GM19328 (cell line): ENCODE measurements around the gene CTAGE4.
"Not testable (repeated sequence)": the region's sequence is repeated elsewhere in the genome, so short reads cannot be mapped to it uniquely, and the experiment has no call there.

Source experiments
- ATAC-seq: cut with Tn5 transposase; IDR thresholded peaks from one replicate; pipeline ENCODE4 v1.9.1; 2021; ENCODE audit warnings: mild to moderate bottlenecking, moderate library complexity; ENCODE audit not compliant: unreplicated experiment

The CTAGE4 gene, protein sequence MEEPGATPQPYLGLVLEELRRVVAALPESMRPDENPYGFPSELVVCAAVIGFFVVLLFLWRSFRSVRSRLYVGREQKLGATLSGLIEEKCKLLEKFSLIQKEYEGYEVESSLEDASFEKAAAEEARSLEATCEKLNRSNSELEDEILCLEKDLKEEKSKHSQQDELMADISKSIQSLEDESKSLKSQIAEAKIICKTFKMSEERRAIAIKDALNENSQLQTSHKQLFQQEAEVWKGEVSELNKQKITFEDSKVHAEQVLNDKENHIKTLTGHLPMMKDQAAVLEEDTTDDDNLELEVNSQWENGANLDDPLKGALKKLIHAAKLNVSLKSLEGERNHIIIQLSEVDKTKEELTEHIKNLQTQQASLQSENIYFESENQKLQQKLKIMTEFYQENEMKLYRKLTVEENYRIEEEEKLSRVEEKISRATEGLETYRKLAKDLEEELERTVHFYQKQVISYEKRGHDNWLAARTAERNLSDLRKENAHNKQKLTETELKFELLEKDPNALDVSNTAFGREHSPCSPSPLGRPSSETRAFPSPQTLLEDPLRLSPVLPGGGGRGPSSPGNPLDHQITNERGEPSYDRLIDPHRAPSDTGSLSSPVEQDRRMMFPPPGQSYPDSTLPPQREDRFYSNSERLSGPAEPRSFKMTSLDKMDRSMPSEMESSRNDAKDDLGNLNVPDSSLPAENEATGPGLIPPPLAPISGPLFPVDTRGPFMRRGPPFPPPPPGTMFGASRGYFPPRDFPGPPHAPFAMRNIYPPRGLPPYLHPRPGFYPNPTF

DNA sequence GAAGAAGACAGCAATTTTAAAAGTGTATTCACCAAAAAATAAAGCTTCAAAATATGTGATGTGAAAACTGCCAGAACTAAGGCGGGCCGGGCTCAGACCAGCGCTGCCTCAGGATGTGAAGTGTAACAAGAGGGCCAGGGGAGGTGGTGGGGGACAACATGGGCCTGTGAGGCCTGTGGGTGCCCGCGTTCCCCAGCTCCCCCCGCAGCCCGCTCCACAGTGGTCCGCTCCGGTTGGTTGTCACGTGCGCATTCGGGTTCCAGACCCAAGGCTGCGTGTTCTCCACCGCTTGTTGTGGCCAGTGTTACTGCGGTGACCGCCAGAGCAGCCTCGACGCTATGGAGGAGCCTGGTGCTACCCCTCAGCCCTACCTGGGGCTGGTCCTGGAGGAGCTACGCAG lies at the start of gene CTAGE4:
Gene CTAGE4, plus strand, starts transcription at position 301 of the 400 bp plus-strand sequence. Its CDS starts 38 bp downstream, at position 339.
- not testable (repeated sequence) for ATAC-seq

DNA sequence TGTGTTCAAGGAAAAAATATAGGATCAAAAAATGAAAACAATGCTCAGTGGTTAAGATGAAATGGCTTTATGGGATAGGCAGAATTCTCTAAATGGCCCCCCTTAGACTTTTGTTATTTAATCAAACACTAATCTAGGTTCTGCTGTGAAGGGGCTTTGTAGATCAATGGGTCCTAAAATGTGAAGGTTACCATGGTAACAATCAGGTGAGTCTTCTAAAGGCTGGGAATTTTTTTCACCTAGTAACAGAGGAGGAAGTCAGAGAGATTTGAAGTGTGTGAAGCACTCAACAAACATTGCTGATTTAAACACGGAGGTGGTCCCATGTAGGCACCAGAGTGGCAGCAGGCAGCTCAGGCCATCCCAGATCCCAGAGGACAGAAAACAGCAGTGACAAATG lies 49.1 kb upstream of the CTAGE4 start:
- no peak for ATAC-seq

DNA sequence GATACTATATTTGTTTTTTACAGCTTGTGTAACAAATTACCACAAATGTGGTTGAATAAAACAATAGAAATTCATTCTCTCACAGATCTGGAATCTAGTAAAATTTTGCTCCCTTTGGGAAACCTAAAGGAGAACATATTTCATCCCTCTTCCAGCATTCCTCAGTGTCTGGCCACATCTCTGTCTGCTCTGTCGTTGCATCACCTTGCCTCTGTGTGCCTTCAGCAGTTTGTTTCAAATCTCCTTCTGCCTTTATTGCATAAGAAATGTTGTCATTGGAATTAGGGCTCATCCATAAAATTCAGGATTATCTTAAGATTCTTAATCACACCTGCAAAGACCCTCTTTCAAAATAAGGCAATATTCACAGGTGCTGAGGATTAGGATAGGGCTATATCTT lies 45.8 kb upstream of the CTAGE4 start:
- ATAC-seq, result no peak

DNA sequence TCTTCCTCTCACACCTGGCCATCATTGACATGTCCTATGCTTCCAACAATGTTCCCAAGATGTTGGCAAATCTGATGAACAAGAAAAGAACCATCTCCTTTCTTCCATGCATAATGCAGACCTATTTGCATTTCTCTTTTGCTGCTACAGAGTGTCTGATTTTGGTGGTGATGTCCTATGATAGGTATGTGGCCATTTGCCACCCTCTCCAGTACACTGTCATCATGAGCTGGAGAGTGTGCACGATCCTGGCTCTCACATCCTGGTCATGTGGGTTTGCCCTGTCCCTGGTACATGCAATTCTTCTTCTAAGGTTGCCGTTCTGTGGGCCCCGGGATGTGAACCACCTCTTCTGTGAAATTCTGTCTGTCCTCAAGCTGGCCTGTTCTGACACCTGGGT lies 41.1 kb upstream of the CTAGE4 start:
- ATAC-seq, result no peak

DNA sequence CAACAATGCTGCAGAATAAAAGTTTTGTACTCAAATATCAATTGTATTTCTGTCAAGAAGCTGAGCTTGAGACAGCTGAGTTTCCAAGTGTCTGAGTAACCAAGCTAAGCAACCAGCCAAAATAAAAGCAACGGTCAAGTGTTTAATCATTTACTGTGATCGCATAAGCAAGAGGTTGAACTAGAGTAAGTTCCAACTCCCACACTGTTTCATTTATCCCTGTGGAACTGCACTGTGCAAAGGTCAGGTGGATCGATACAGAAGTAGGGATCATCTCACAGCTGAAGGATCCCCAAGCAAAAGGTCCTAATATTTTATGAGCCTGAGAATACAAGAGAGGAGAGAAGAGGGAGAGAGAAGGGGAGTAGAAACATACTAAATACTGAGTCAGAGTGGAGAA lies 38.8 kb upstream of the CTAGE4 start:
- ATAC-seq, result no peak

DNA sequence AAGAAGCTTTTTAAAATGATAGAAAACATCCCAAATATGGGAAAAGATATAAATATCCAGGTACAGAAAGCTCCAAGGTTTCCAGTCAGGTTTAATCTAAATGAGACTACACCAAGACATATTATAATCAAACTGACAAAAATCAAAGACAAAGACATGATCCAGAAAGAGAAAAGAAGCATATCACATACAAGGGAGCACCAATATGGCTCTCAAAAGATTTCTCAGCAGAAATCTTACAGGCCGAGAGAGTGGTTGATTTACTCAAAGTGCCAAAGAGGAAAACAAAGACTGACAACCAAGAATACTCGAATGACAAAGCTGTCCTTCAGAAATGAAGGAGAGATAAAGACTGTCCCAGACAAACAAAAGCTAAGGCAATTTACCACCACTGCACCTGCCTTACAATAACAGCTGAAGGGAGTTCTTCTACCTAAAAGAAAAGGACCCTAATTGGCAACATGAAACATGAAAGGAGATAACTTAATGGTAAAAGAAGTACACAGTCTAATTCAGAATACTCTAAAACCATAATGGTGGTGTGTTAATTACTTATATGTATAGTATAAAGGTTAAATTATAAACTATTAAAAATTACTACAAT lies 34.9 kb upstream of the CTAGE4 start:
- no peak for ATAC-seq

DNA sequence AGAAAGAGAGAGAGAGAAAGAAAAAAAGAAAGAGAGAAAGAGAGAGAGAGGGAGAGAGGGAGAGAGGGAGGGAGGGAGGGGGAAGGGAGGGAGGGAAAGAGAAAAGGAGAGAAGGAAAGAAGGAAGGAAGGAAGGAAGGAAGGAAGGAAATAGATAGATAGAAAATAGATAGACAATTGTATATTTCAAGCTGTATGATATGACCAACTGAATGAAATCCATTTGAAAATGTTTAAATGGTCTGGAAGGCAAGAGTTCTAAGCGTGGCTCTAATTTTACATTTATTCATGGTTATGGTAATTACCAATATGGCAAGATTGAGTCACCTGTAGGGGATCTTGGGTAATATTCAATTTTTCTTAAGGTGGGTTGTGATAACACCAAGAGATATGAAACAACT lies 24.4 kb upstream of the CTAGE4 start:
- ATAC-seq, result no peak

DNA sequence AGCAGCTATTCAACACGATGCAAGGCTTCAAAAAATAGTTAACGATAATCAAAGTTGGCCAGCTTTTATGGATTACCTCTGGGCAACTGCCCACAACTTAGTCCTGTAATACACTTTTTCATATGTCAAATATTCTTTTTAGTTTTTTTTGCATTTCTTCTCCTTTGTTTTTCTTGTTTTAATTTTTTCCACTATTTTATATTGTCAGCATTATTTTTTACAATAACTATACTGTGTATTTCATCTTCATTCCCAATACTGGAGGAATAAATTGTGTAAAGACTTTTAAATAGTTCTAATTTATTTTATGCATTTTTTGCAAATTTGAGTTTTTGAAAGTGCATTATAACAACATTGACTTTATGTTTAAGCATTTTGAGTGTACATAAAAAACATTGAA lies 18.5 kb upstream of the CTAGE4 start:
- ATAC-seq, result no peak

DNA sequence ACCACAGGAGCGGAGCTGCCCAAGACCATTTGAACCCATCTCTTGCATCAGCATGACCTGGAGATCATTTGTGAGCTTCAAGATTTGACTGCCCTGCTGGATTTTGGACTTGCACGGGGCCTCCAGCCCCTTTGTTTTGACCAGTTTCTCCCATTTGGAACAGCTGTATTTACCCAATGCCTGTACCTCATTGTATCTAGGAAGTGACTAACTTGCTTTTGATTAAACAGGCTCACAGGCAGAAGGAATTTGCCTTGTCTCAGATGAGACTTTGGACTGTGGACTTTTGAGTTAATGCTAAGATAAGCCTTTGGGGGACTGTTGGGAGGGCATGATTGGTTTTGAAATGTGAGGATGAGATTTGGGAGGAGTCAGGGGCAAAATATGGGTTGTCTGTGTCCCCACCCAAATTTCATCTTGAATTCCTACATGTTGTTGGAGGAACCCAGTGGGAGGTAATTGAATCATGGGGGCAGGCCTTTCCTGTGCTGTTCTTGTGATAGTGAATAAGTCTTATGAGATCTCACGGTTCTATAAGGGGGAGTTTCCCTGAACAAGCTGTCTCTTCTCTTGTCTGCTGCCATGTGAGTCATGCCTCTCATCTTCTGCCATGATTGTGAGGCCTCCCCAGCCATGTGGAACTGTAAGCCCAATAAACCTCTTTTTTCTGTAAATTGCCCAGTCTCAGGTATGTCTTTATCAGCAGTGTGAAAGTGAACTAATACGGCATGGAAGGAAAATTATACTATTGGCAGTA lies 11.5 kb upstream of the CTAGE4 start:
- ATAC-seq, result not testable (repeated sequence)

DNA sequence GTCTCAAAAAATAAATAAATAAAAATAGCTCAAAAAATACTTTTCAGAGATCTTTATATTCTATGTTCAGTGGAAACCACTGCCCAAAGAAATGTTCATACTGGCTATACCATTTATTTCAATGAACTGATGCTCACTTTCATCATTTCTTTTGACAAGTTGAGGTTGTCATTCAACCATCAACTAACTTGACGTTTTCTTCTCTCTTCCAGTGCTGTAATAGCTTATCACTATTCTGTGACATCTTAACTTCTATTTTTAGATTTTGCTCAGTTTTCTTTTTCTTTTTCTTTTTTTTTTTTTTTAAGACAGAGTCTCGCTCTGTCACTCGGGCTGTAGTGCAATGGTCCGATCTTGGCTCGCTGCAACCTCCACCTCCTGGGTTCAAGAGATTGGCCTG lies 8.7 kb upstream of the CTAGE4 start:
- no peak for ATAC-seq

DNA sequence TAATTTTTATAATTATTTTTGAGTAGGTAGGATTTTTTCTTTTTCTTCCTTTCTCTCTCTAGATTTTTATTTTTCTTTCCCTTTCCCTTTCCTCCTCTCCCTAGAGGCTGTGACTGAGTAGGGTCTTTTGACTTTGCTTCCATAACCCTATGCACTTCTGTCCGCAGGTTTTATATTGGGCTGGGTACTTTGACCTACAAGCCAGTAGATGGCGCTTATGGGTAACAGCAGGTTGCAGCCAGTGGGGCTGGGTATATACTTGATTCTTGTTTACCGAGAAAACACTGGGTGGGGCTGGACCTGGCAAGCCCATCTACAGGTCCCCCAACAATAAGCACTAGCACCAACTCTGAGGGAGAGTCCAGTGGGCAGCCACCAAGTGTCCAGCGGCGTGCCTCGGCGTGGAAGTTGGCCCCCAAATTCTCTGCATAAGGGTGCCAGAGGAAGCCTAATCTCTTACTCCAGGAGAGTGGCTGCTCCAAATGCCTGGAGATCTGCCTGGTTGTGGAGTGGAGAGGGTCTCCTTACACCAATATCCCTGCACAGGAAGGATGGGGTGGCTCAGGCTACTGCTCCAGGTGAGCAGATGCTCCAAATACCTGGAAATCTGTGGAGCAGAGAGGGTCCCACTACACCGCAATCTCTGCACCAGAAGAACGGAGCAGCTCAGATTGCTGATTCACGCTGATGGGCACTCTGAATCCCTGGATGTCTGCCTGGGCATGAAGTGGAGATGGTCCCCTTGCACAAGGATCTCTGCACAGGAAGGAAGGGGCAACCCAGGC lies 4.7 kb upstream of the CTAGE4 start:
- peak; percentile 95 for ATAC-seq

DNA sequence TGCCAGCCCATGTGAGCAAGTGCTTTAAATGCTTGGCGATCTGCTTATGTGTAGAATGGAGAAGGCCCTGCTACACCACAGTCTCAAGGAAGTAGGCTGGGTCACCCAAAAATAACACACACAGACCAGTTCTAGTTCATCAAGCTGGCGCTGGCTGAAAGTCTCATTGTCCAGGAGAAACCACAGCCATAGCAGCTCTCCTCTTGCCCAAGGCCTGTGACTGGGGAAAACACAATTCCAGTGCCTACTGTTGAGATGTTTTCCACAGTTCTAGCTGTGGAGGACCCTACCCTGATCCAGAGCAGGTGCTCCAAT lies 4.1 kb upstream of the CTAGE4 start:
- ATAC-seq, result not testable (repeated sequence)

DNA sequence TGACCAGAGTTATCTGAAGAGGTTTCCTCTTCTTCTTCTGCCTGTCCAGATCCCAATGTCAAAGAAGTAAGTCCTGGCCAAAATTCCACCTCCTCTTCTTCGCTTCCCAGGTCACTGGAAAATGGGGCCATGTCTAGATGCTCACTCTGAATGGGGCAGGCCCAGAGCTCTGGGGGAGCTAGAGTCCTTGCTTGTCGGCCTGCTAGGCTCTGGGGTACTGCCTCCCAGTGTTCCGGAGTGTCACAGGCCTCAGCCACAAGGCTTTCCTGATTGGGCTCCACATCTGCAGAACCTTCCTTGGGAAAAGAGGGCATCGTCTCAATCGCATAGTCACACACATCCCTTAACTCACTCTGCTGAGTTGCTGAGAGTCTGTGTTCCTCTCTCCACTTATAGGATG lies 4.6 kb downstream of the CTAGE4 start:
- not testable (repeated sequence) for ATAC-seq

DNA sequence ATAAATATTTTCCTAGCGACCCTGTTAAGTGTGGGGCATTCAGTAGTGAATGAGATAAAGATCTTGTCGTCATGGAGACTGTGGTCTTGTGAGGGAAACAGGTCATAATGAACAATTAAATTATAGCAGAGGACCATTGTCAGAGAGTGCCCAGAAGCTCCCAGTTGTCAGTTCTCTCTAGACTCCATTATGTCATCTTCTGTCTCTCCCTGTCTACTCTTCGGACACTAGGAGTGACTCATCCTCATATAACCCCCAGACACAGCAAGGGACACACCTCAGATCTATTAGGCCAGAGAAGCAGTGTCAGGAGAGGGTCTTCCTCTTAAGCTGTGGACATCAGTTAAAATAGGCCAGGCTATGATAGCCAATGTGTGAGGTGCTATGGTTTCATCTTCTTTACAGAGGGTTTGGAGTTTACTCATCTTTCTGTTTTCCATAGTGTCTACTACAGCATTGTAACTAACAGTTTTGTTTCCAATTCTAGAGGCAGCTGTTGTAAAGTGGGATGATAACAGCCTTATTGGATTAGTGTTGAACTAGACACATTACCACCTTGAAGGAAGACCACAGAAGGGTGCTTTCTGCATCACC lies 5.4 kb downstream of the CTAGE4 start:
- not testable (repeated sequence) for ATAC-seq

DNA sequence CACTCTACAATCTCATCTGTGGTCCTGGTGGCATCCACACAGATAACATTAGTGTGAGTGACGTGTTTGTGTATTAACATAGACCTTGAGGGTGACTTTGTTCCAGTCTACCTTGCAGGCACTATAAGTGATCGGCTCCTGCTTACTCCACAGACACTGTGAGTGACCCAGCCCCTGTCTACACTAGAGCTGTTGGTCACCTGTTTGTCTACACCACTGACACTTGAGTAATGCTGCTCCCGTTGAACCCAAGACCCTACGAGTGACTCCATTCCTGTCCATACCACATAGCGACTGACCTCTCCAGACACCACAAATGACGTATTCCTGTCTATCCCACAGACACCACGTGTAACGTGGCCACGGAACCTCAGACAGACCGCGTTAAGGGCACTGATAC lies 10.5 kb downstream of the CTAGE4 start:
- not testable (repeated sequence) for ATAC-seq

DNA sequence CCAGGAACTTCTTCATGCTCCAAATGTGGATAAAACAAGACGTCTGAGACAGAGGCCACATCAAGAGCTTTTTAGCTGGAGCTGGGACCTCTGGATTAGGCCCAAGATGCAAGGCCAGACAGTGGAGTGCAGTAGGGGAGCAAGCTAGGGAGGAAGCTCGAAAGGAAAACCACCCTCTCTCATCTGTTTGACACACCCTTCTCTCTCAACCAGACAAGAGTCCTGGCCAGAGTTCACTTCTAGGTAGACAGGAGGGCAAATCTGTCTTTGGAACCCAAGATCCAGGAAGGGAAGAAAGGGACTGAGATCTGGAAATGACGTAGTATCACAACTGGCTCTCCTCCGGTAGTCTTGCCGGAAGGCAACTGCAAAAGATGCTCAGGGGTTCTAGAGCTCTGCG lies 11.2 kb downstream of the CTAGE4 start:
- not testable (repeated sequence) for ATAC-seq

DNA sequence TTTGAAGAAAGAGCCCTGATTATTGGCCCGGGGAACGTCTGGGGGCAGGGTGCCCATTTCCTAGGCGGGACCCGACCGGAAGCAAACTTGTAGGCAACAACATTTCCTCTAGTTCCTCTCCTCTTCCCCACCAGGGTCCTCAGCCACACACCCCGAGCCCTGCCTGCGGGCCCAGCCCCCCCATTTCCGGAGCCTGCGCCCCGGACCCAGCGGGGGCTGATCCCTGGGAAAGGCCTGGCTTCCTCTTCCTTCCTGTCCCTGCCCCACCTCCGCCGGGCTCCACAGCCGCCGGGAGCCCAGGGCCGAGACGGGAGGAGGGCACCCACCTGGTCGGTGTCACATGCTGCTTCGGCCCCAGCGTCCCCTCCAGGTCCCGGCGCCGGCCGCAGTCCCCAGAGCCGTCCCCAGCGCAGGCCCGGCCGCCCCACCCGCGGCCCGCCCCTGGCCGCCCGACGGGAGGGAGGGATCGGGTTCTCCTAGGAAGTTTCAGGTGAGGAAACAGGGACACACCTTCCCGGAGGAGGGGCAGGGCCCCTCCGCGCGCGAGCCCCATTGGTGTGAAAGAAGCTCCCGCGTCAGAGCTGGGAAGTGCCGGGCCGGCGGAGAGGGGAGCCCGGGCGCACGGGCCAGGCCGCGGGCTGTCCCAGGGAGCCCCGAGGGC lies 12.1 kb downstream of the CTAGE4 start, which contains the start of gene ARHGEF35:
Gene ARHGEF35, minus strand, starts transcription at position 622 of the 661 bp plus-strand sequence. CDS start 7,450 bp downstream, outside the sequence.
- peak; percentile 74 for ATAC-seq

DNA sequence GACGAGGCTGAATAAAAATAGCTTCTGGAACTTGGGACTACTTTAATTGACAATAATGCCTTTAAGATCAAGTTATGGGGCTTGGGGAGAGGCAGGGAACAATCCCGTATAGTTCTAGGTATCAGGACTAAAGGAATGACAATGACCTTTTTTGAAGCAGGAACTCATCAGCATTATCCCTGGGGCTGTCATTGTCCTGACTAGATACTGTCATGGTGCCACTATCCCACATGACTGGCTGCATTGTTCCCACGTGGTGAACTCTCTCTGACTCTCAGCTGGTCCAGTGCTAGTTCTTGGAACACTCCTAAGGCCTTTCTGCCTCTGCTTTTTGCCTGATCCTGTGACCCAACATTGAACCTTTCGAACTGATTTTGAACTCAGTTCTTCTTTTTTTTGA lies 15.7 kb downstream of the CTAGE4 start:
- ATAC-seq, result not testable (repeated sequence)

DNA sequence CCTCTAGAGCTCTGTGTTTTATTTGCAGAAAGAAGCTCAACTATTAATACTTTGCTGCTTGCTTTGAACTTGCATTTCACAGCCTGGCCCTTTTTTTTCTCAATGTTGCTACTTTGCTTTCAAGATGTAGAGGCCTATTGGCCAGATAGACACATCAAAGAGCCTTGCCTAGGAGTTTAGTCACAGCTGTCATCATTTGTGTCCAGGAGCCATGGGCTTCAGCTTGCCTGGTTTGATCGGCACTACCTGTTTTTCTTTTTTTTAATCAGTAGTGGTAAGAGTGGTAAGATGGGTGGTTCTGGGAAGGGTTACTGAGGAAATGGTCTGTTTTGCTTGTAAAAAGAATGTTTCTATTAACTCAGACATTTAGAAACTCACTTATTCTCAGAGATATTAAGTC lies 18.7 kb downstream of the CTAGE4 start:
- ATAC-seq, result not testable (repeated sequence)
